ENCODE results near the gene APBA3.

DNA sequence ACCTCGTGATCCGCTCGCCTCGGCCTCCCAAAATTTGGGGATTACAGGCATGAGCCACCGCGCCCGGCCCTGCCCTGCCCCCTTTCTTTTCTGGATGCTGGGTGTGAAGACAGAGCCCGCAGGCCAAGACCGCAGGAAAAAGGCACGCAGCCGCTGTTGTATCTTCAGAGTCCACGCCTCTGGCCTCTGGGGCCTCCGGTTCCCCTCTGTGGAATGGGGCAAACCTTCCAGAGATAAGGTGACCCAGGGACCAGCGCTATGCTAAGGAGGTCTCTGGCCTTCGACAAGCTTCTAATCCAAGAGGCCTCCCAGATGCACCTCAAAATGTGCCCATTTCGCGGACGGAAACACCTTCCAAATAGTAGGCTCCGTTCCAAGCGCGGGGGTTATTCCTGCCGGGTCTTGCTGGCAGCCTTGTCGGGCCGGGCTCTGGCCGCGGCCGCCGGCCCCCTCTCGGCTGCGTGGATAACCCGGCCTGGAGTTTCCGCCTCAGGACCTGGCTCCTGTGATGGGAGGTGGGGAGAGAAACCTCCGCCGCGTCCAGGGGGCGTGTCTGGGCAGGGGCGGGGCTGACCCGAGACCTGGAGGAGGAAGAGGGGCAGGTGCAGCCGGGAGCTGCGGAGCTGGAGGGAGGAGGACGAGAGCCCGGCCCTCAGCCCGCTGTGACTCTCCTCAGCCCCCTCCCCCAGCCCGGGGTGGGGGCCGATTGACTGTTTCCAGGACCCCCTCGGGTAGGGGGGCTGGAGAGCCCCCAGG is 40.2 kb downstream of the APBA3 start:
- TF ChIP-seq, protein P1, sequence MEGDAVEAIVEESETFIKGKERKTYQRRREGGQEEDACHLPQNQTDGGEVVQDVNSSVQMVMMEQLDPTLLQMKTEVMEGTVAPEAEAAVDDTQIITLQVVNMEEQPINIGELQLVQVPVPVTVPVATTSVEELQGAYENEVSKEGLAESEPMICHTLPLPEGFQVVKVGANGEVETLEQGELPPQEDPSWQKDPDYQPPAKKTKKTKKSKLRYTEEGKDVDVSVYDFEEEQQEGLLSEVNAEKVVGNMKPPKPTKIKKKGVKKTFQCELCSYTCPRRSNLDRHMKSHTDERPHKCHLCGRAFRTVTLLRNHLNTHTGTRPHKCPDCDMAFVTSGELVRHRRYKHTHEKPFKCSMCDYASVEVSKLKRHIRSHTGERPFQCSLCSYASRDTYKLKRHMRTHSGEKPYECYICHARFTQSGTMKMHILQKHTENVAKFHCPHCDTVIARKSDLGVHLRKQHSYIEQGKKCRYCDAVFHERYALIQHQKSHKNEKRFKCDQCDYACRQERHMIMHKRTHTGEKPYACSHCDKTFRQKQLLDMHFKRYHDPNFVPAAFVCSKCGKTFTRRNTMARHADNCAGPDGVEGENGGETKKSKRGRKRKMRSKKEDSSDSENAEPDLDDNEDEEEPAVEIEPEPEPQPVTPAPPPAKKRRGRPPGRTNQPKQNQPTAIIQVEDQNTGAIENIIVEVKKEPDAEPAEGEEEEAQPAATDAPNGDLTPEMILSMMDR (IDR thresholded peaks at IDR 0.05; ENCODE audit: insufficient read depth, low read length): no peak
- TF ChIP-seq POLR2AphosphoS5 (IDR thresholded peaks at IDR 0.05; ENCODE audit: low read depth): no peak
- TF ChIP-seq, protein P2, sequence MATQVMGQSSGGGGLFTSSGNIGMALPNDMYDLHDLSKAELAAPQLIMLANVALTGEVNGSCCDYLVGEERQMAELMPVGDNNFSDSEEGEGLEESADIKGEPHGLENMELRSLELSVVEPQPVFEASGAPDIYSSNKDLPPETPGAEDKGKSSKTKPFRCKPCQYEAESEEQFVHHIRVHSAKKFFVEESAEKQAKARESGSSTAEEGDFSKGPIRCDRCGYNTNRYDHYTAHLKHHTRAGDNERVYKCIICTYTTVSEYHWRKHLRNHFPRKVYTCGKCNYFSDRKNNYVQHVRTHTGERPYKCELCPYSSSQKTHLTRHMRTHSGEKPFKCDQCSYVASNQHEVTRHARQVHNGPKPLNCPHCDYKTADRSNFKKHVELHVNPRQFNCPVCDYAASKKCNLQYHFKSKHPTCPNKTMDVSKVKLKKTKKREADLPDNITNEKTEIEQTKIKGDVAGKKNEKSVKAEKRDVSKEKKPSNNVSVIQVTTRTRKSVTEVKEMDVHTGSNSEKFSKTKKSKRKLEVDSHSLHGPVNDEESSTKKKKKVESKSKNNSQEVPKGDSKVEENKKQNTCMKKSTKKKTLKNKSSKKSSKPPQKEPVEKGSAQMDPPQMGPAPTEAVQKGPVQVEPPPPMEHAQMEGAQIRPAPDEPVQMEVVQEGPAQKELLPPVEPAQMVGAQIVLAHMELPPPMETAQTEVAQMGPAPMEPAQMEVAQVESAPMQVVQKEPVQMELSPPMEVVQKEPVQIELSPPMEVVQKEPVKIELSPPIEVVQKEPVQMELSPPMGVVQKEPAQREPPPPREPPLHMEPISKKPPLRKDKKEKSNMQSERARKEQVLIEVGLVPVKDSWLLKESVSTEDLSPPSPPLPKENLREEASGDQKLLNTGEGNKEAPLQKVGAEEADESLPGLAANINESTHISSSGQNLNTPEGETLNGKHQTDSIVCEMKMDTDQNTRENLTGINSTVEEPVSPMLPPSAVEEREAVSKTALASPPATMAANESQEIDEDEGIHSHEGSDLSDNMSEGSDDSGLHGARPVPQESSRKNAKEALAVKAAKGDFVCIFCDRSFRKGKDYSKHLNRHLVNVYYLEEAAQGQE (IDR thresholded peaks at IDR 0.05; ENCODE audit: insufficient replicate concordance, low read depth): no peak

Measured in HL-60 (cell line).